Transverse colon (tissue), 4 donors: ENCODE results near the gene PTPRN2. TPM values are rescaled to one million over a fixed set of nuclear protein-coding genes. Genes with fewer than 3 reads are reported as not detected.

Experiments used
- DNase-seq: peaks from one replicate; pipeline ENCODE4 v3.0.0-alpha.2; 2019
- H3K27ac ChIP-seq, 4 donors: fragments of 200-600 bp; sonication (generic); 2 replicates each; pipeline ENCODE4 v1.5.1; 2016 to 2018; ENCODE audit warnings: inconsistent platforms in 4 of 4
- H3K27me3 ChIP-seq: fragments of 200-600 bp; sonication (generic); 2 replicates; pipeline ENCODE4 v1.5.1; 2017; ENCODE audit warnings: inconsistent platforms
- H3K36me3 ChIP-seq, 4 donors: fragments of 200-600 bp; sonication (generic); 2 replicates each; pipeline ENCODE4 v1.5.1; 2017 to 2019; ENCODE audit warnings: inconsistent platforms in 4 of 4
- H3K4me1 ChIP-seq, 4 donors: fragments of 200-600 bp; sonication (generic); 2 replicates each; pipeline ENCODE4 v1.5.1; 2017 to 2020; ENCODE audit warnings: inconsistent platforms in 4 of 4
- H3K4me3 ChIP-seq, 4 donors: fragments of 200-600 bp; sonication (generic); 1 replicate in 1 of 4; 2 replicates in 3 of 4; pipeline versions ENCODE4 v1.5.1 to v1.6.1; 2017 to 2019; ENCODE audit warnings: inconsistent platforms in 4 of 4
- H3K9me3 ChIP-seq, 2 donors: fragments of 200-600 bp; sonication (generic); 2 replicates each; pipeline ENCODE4 v1.5.1; 2017 to 2019; ENCODE audit warnings: inconsistent platforms in 2 of 2
- EP300 ChIP-seq: sonication (generic); formaldehyde crosslinking; IDR thresholded peaks from one replicate; pipeline ENCODE4 v1.6.1; 2017; ENCODE audit warnings: antibody characterized with exemption, low read depth
- POLR2A ChIP-seq: fragments of 450-650 bp; IDR thresholded peaks from one replicate; pipeline ENCODE4 v1.6.1; 2016; ENCODE audit warnings: antibody characterized with exemption, mild to moderate bottlenecking, moderate library complexity
- POLR2AphosphoS5 ChIP-seq, 3 donors: sonication (generic); formaldehyde crosslinking; IDR thresholded peaks; one replicate each; pipeline ENCODE4 v1.6.1; 2016; ENCODE audit warnings: antibody characterized with exemption in 3 of 3
- WGBS, 2 donors: methylation state at CpG; one replicate each; pipeline ENCODE4 v1.1.5; 2018; ENCODE audit warnings: low coverage in 1 of 2; 5-methylcytosine and 5-hydroxymethylcytosine counted together
- in situ Hi-C, 4 donors: fragments of 200-750 bp; cut with MboI; loops; one replicate each; pipeline versions ENCODE4 v1.15.0 to v1.15.1; 2017; ENCODE audit warnings: low sequenced_read_pairs in 3 of 4, low pct_ligation_motif_present in 1 of 4, low pct_unique_long_range_greater_than_20kb in 1 of 4
- intact Hi-C: fragments of 100-400 bp; cut with DNase I; formaldehyde crosslinking; loops from one replicate; pipeline ENCODE4 v1.15.1; 2023; ENCODE audit warnings: low total_unique reads
- total RNA-seq, 4 donors: library from RNA; depleted of rRNA; stranded (reverse); fragments of >200 nt; gene quantifications; one replicate each; pipeline ENCODE4 v1.1.0, GENCODE V29; 2016
- TF ChIP-seq, protein P1 (sequence below), 5 experiments: fragments of 200-600 bp in 3 of 5; fragments of 450-650 bp in 2 of 5; sonication (generic) in 3 of 5; IDR thresholded peaks; 1 replicate in 2 of 5; 2 replicates in 3 of 5; pipeline ENCODE4 v1.5.1; 2016 to 2017; ENCODE audit warnings: antibody characterized with exemption in 5 of 5, inconsistent platforms in 3 of 5, mild to moderate bottlenecking in 2 of 5, moderate library complexity in 1 of 5

PTPRN2 gene
- total RNA-seq, 4 donors from 2014 or later, result 15.4 to 31.1 (median 21.8) TPM

DNA sequence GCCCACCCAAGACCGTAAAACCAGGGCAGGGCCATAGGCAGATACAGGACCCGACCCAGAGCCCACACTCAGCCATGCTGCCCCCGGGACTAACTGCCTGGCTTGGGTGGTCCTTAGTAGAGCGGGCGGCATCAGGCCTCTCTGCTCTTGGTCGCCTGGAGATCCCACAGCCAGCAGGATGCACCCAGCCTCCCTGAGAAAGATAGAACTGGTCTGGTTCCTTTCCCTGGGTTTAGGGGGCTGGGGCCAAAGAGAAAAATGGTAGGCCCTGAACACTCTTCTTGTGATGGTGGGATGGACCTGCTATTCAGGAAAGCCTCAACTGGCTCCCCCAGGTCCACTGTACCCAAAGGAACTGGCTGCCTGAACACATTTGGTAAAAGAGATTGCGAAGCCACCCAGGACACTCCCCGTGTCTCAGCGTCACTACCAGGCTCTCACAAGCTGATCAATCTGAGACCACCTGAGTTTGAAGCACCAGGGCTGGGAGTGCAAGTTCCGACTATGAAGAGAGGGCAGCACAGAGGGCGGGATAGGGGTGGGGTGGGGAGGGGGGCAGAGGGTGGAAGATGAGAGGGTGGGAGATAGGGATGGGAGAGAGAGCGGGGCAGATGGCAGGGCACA, 659.3 kb downstream of the PTPRN2 start:
- no peak for DNase-seq
- no peaks in the 10 kb centered on the region for H3K27me3 ChIP-seq
- TF ChIP-seq POLR2AphosphoS5 (IDR thresholded peaks at IDR 0.05) (no peak), EP300 (no peak), POLR2A (no peak)
- TF ChIP-seq, protein P1, sequence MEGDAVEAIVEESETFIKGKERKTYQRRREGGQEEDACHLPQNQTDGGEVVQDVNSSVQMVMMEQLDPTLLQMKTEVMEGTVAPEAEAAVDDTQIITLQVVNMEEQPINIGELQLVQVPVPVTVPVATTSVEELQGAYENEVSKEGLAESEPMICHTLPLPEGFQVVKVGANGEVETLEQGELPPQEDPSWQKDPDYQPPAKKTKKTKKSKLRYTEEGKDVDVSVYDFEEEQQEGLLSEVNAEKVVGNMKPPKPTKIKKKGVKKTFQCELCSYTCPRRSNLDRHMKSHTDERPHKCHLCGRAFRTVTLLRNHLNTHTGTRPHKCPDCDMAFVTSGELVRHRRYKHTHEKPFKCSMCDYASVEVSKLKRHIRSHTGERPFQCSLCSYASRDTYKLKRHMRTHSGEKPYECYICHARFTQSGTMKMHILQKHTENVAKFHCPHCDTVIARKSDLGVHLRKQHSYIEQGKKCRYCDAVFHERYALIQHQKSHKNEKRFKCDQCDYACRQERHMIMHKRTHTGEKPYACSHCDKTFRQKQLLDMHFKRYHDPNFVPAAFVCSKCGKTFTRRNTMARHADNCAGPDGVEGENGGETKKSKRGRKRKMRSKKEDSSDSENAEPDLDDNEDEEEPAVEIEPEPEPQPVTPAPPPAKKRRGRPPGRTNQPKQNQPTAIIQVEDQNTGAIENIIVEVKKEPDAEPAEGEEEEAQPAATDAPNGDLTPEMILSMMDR (IDR thresholded peaks at IDR 0.05), result no peak
- H3K4me3 ChIP-seq, result no peak overlapping the region
- intact Hi-C loops (no loop called here), in situ Hi-C loops (no loop called here)
- H3K36me3 ChIP-seq, result no peaks in the 10 kb centered on the region
- no peak overlapping the region for H3K27ac ChIP-seq
- H3K9me3 ChIP-seq, result no peaks in the 10 kb centered on the region
- no peaks in the 10 kb centered on the region for H3K4me1 ChIP-seq
- 86% methylated on average over 12 of the region's 12 CpGs; no CpG with 5 or more reads in 1 of the 2 donors for WGBS, 2 donors

DNA sequence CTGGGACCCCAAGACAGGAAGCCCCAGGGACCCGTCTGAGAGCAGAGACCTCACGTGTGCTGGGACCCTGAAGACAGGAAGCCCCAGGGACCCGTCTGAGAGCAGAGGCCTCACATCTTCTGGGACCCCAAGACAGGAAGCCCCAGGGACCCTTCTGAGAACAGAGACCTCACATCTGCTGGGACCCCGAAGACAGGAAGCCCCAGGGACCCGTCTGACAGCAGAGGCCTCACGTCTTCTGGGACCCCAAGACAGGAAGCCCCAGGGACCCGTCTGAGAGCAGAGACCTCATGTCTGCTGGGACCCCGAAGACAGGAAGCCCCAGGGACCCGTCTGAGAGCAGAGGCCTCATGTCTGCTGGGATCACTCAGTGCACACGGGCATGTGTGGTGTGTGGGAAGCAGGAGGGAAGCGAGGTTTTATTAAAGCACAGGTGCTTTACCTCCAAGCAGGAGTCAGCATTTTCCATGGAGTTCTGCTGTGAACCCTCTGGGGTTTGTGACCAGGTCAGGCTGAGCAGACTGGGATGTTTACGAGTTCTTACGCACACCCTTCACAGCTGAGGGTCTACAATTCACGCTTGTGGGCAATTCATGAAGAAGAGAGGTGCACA, 660.2 kb downstream of the PTPRN2 start:
- TF ChIP-seq EP300 (no peak), POLR2A (no peak), POLR2AphosphoS5 (IDR thresholded peaks at IDR 0.05) (no peak)
- TF ChIP-seq, protein P1 (IDR thresholded peaks at IDR 0.05), result no peak
- in situ Hi-C loops (no loop called here), intact Hi-C loops (no loop called here)
- Histone ChIP-seq H3K9me3 (no peaks in the 10 kb centered on the region), H3K27me3 (no peaks in the 10 kb centered on the region), H3K27ac (no peak overlapping the region), H3K36me3 (no peaks in the 10 kb centered on the region), H3K4me3 (no peak overlapping the region), H3K4me1 (no peaks in the 10 kb centered on the region)
- WGBS, 2 donors, result 67 to 100% methylated on average over 1 to 13 of the region's 14 CpGs
- DNase-seq, result no peak

DNA sequence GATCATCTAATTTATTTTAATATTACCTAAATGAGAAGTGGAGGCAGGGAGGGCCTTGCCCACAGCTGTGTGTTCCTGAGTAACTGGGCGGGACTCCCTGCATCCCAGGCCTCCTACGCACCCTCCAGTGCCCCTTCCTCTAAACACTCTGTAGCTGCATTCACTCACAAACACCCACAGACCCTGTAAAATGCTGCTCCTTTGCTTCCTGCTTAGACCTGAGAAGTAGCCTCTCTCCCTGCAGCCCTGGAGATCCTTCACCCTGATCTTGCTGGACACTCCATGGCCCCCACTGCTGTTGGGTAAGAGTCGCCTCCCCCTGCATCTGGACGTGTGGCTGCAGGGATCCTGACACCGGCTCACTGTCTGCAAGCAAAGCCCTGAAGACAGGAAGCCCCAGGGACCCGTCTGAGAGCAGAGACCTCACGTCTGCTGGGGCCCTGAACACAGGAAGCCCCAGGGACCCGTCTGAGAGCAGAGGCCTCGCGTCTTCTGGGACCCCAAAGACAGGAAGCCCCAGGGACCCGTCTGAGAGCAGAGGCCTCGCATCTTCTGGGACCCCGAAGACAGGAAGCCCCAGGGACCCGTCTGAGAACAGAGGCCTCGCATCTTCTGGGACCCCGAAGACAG, 661.0 kb downstream of the PTPRN2 start:
- intact Hi-C loops, result no loop called here
- no peaks in the 10 kb centered on the region for H3K4me1 ChIP-seq
- H3K4me3 ChIP-seq, result no peak overlapping the region
- DNase-seq, result no peak
- TF ChIP-seq, protein P1 (IDR thresholded peaks at IDR 0.05), result no peak
- TF ChIP-seq POLR2A, result no peak
- no peak for TF ChIP-seq POLR2AphosphoS5 (IDR thresholded peaks at IDR 0.05)
- TF ChIP-seq EP300, result no peak
- no peak overlapping the region for H3K27ac ChIP-seq
- H3K27me3 ChIP-seq, result no peaks in the 10 kb centered on the region
- H3K36me3 ChIP-seq, result no peaks in the 10 kb centered on the region
- 41 to 76% methylated on average over 2 to 9 of the region's 16 CpGs for WGBS, 2 donors
- no peaks in the 10 kb centered on the region for H3K9me3 ChIP-seq
- in situ Hi-C loops, result no loop called here

DNA sequence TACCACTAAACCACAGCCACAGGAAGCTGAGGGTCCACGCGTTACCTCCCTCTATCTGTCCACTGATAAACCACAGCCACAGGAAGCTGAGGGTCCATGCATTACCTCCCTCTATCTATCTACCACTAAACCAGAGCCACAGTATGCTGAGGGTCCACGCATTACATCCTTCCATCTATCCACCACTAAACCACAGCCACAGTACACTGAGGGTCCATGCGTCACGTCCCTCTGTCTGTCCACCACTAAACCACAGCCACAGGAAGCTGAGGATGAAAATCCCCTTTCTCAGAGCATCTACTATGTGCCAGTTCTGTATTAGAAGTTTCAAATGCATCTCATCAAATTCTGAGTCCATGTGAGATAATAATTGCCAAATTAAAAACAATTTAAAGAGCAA, 661.5 kb downstream of the PTPRN2 start:
- in situ Hi-C loops (no loop called here), intact Hi-C loops (no loop called here)
- no peaks in the 10 kb centered on the region for H3K4me1 ChIP-seq
- TF ChIP-seq EP300, result no peak
- TF ChIP-seq, protein P1 (IDR thresholded peaks at IDR 0.05), result no peak
- no peak for TF ChIP-seq POLR2A
- no peak for DNase-seq
- H3K36me3 ChIP-seq, result no peaks in the 10 kb centered on the region
- H3K27ac ChIP-seq, result no peak overlapping the region
- H3K9me3 ChIP-seq, result no peaks in the 10 kb centered on the region
- WGBS, 2 donors, result 37 to 39% methylated on average over 3 to 5 of the region's 5 CpGs
- H3K4me3 ChIP-seq, result no peak overlapping the region
- no peaks in the 10 kb centered on the region for H3K27me3 ChIP-seq
